Measurements from ENCODE around the gene CDHR5. TPM values are rescaled to one million over a fixed set of nuclear protein-coding genes. Genes with fewer than 3 reads are reported as not detected.

CDHR5 gene
- total and polyA plus RNA-seq, 8 donors = 0.46 to 0.77 (median 0.69) TPM; not detected in 2

- intact Hi-C loops (cut with DNase I) = no loop called here
- no peaks in the 10 kb centered on the region for H3K9me3 ChIP-seq
- H3K4me3 ChIP-seq = no peak overlapping the region
- no peak for TF ChIP-seq CTCF (IDR thresholded peaks at IDR 0.05)
- H3K27ac ChIP-seq = no peak overlapping the region
- no peak for ATAC-seq
- peaks cover under 1 to 12% of the 10 kb centered on the region in 2 donors for H3K4me1 ChIP-seq
- H3K36me3 ChIP-seq = peaks cover 0 to 100% of the 10 kb centered on the region in 2 donors
- no peaks in the 10 kb centered on the region for H3K27me3 ChIP-seq
- peak in 1 of 4 donors; percentile 71 for DNase-seq
Measured at GRCh38 chr11:608791-609251, 15.9 kb downstream of the CDHR5 start.

- H3K27me3 ChIP-seq = no peaks in the 10 kb centered on the region
- H3K36me3 ChIP-seq = peaks cover 0 to 100% of the 10 kb centered on the region in 2 donors
- no peak for TF ChIP-seq CTCF (IDR thresholded peaks at IDR 0.05)
- no peaks in the 10 kb centered on the region for H3K9me3 ChIP-seq
- no peak overlapping the region for H3K4me3 ChIP-seq
- peak in 1 of 4 donors; percentile 76 for DNase-seq
- H3K4me1 ChIP-seq = peaks cover 0 to 6% of the 10 kb centered on the region in 2 donors
- intact Hi-C loops (cut with DNase I) = no loop called here
- no peak overlapping the region for H3K27ac ChIP-seq
- ATAC-seq = no peak
Measured at GRCh38 chr11:607971-608659, 16.6 kb downstream of the CDHR5 start.

- ATAC-seq (no peak), DNase-seq (peak in 1 of 4 donors; percentile 76)
- no peak for TF ChIP-seq CTCF (IDR thresholded peaks at IDR 0.05)
- H3K36me3 ChIP-seq = peaks cover 0 to 100% of the 10 kb centered on the region in 2 donors
- no peak overlapping the region for H3K4me3 ChIP-seq
- no peaks in the 10 kb centered on the region for H3K27me3 ChIP-seq
- no peaks in the 10 kb centered on the region for H3K4me1 ChIP-seq
- H3K9me3 ChIP-seq = no peaks in the 10 kb centered on the region
- H3K27ac ChIP-seq = no peak overlapping the region
- intact Hi-C loops (cut with DNase I) = no loop called here
Measured at GRCh38 chr11:607020-607780, 17.6 kb downstream of the CDHR5 start.

- no peak overlapping the region for H3K4me3 ChIP-seq
- DNase-seq (peak in 1 of 4 donors; percentile 83), ATAC-seq (peak; percentile 71)
- no peak for TF ChIP-seq CTCF (IDR thresholded peaks at IDR 0.05)
- no peaks in the 10 kb centered on the region for H3K27me3 ChIP-seq
- intact Hi-C loops (cut with DNase I) = no loop called here
- H3K4me1 ChIP-seq = no peaks in the 10 kb centered on the region
- peaks cover 0 to 100% of the 10 kb centered on the region in 2 donors for H3K36me3 ChIP-seq
- no peaks in the 10 kb centered on the region for H3K9me3 ChIP-seq
- H3K27ac ChIP-seq = no peak overlapping the region
Measured at GRCh38 chr11:606245-606644, 18.5 kb downstream of the CDHR5 start.
